Ovary (tissue), 3 donors: ENCODE data around the gene CA10.

Experiments used
- EP300 ChIP-seq: sonication (generic); formaldehyde crosslinking; IDR thresholded peaks from one replicate; pipeline ENCODE4 v1.6.1; 2017; ENCODE audit warnings: antibody characterized with exemption
- POLR2A ChIP-seq: fragments of 450-650 bp; IDR thresholded peaks from one replicate; pipeline ENCODE4 v1.6.1; 2017; ENCODE audit warnings: antibody characterized with exemption, mild to moderate bottlenecking, moderate library complexity
- TF ChIP-seq, protein P1 (sequence below), 3 donors: fragments of 450-650 bp in 2 of 3; fragments of 200-600 bp in 1 of 3; IDR thresholded peaks; one replicate each; pipeline versions ENCODE4 v1.5.1 to v1.8.0; 2016 to 2022; ENCODE audit warnings: antibody characterized with exemption in 3 of 3, mild to moderate bottlenecking in 1 of 3
- donor health status: DM: no; HTN: no; CAD: no.

DNA sequence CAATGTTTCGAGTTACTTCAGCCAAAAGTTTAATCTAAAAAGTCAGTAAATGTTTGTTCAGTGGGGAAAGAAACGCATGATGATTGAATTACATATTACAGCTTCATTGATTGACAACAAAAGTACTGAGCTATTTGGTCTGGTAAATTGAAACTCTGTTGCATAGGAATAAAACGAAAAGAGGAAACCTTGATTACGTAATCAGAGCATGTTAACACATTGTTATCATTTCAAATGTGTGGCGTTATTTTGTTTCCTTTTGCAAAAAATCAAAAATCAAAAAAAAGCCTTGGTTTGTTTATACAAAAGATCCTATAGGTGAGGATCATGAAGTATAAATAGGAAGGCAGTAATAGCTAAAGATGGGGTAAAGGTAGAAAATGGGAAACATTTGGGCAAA lies 19.5 kb upstream of the CA10 start:
- TF ChIP-seq, protein P1, sequence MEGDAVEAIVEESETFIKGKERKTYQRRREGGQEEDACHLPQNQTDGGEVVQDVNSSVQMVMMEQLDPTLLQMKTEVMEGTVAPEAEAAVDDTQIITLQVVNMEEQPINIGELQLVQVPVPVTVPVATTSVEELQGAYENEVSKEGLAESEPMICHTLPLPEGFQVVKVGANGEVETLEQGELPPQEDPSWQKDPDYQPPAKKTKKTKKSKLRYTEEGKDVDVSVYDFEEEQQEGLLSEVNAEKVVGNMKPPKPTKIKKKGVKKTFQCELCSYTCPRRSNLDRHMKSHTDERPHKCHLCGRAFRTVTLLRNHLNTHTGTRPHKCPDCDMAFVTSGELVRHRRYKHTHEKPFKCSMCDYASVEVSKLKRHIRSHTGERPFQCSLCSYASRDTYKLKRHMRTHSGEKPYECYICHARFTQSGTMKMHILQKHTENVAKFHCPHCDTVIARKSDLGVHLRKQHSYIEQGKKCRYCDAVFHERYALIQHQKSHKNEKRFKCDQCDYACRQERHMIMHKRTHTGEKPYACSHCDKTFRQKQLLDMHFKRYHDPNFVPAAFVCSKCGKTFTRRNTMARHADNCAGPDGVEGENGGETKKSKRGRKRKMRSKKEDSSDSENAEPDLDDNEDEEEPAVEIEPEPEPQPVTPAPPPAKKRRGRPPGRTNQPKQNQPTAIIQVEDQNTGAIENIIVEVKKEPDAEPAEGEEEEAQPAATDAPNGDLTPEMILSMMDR (IDR thresholded peaks at IDR 0.05): no peak
- TF ChIP-seq EP300 (no peak), POLR2A (no peak)
